Activated naive CD4-positive, alpha-beta T cell (primary cell): ENCODE measurements around the gene OASL.
A peak's percentile ranks its signal among the peaks of the same experiment; 100 is the strongest.

Experiments used
- DNase-seq, 4 experiments: peaks; one replicate each; lab custom pipeline; 2025; lab: John Stamatoyannopoulos, UW

Gene OASL

GRCh38 chr12:121015825-121016766 is 22.9 kb downstream of the OASL start, which contains the start of gene C12orf43:
Gene C12orf43, minus strand, starts transcription at chr12:121016487. Its CDS starts 13 bp downstream, at chr12:121016474.
- DNase-seq: peak; percentile 71 to 86 (median 84)

- DNase-seq: no peak
Observed at GRCh38 chr12:121013715-121014114, 25.3 kb downstream of the OASL start.

- DNase-seq: no peak
Observed at GRCh38 chr12:121011820-121012219, 27.2 kb downstream of the OASL start.

GRCh38 chr12:121010860-121011259 is 28.2 kb downstream of the OASL start:
- no peak for DNase-seq

GRCh38 chr12:121009741-121010140 is 29.3 kb downstream of the OASL start:
- DNase-seq: no peak

- no peak for DNase-seq
Observed at GRCh38 chr12:121008347-121009098, 30.5 kb downstream of the OASL start.

GRCh38 chr12:121005346-121005815 is 33.7 kb downstream of the OASL start:
- DNase-seq: peak in 1 of 4 experiments; percentile 14

GRCh38 chr12:121004253-121004815 is 34.7 kb downstream of the OASL start:
- no peak for DNase-seq

- no peak for DNase-seq
Observed at GRCh38 chr12:121003650-121004049, 35.4 kb downstream of the OASL start.

- DNase-seq: no peak
Observed at GRCh38 chr12:121001841-121002483, 37.1 kb downstream of the OASL start.

GRCh38 chr12:121001060-121001459 is 38.0 kb downstream of the OASL start:
- DNase-seq: no peak

- no peak for DNase-seq
Observed at GRCh38 chr12:121000530-121000929, 38.5 kb downstream of the OASL start.

GRCh38 chr12:120999191-121000120 is 39.6 kb downstream of the OASL start:
- DNase-seq: no peak

GRCh38 chr12:120998435-120998834 is 40.6 kb downstream of the OASL start:
- no peak for DNase-seq

GRCh38 chr12:120997448-120997847 is 41.6 kb downstream of the OASL start:
- DNase-seq: no peak

- DNase-seq: no peak
Observed at GRCh38 chr12:120996133-120996746, 42.8 kb downstream of the OASL start.

GRCh38 chr12:120994589-120995337 is 44.3 kb downstream of the OASL start:
- no peak for DNase-seq

GRCh38 chr12:120994059-120994458 is 45.0 kb downstream of the OASL start:
- no peak for DNase-seq

GRCh38 chr12:120993496-120993895 is 45.5 kb downstream of the OASL start:
- no peak for DNase-seq

GRCh38 chr12:120992989-120993388 is 46.1 kb downstream of the OASL start:
- no peak for DNase-seq
